ENCODE measurements around the gene CSTPP1. TPM values are rescaled to one million over a fixed set of nuclear protein-coding genes. Genes with fewer than 3 reads are reported as not detected.

The CSTPP1 gene
- total RNA-seq, 3 donors from 2014 or later: 13.4 to 43.6 (median 30.5) TPM

- intact Hi-C loops (cut with DNase I; ENCODE audit: low total_unique reads): no loop called here
- no peak overlapping the region for H3K27ac ChIP-seq
- no peak for TF ChIP-seq CTCF (IDR thresholded peaks at IDR 0.05)
- no peak for TF ChIP-seq POLR2A (IDR thresholded peaks at IDR 0.05)
- no peak overlapping the region for H3K4me3 ChIP-seq
- no peaks in the 10 kb centered on the region for H3K27me3 ChIP-seq
- H3K4me1 ChIP-seq: no peaks in the 10 kb centered on the region
- no peaks in the 10 kb centered on the region for H3K9me3 ChIP-seq
- H3K36me3 ChIP-seq: no peaks in the 10 kb centered on the region
- no peak for DNase-seq (ENCODE audit: low spot score in 2 of 2)
Measured at GRCh38 chr11:47060807-47061206, 124.2 kb downstream of the CSTPP1 start.

- H3K9me3 ChIP-seq: no peaks in the 10 kb centered on the region
- DNase-seq (ENCODE audit: low spot score in 2 of 2): no peak
- TF ChIP-seq POLR2A (IDR thresholded peaks at IDR 0.05) (no peak), CTCF (IDR thresholded peaks at IDR 0.05) (no peak), POLR2AphosphoS5 (IDR thresholded peaks at IDR 0.05) (no peak)
- no peaks in the 10 kb centered on the region for H3K36me3 ChIP-seq
- H3K27ac ChIP-seq: no peak overlapping the region
- no peaks in the 10 kb centered on the region for H3K27me3 ChIP-seq
- intact Hi-C loops (cut with DNase I; ENCODE audit: low total_unique reads): no loop called here
- no peaks in the 10 kb centered on the region for H3K4me1 ChIP-seq
- no peak overlapping the region for H3K4me3 ChIP-seq
Measured at GRCh38 chr11:47061429-47062178, 125.0 kb downstream of the CSTPP1 start.

DNA sequence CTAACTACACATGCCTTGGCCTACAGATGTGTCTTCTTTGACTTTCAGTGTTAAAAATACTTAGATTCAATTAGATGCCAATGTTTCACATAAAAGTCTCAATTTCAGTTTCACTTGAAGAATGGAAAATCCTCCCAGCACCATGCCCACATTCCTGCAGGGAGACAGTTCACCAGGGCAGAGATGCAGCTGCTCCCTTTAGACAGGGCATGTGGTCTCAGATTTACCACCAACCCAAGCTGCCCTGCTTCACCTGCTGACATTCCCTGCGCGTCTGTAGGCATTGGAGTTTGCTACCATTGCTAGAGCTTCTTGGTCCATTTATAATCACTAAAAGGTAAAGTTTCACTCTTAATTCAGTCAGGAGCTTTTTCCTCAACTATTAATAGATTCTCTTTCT, 126.2 kb downstream of the CSTPP1 start:
- no peak overlapping the region for H3K4me3 ChIP-seq
- TF ChIP-seq POLR2AphosphoS5 (IDR thresholded peaks at IDR 0.05) (no peak), POLR2A (IDR thresholded peaks at IDR 0.05) (no peak), CTCF (IDR thresholded peaks at IDR 0.05) (no peak)
- no peaks in the 10 kb centered on the region for H3K27me3 ChIP-seq
- no peak for DNase-seq (ENCODE audit: low spot score in 2 of 2)
- no peaks in the 10 kb centered on the region for H3K4me1 ChIP-seq
- no peaks in the 10 kb centered on the region for H3K9me3 ChIP-seq
- intact Hi-C loops (cut with DNase I; ENCODE audit: low total_unique reads): no loop called here
- no peak overlapping the region for H3K27ac ChIP-seq
- no peaks in the 10 kb centered on the region for H3K36me3 ChIP-seq

DNA sequence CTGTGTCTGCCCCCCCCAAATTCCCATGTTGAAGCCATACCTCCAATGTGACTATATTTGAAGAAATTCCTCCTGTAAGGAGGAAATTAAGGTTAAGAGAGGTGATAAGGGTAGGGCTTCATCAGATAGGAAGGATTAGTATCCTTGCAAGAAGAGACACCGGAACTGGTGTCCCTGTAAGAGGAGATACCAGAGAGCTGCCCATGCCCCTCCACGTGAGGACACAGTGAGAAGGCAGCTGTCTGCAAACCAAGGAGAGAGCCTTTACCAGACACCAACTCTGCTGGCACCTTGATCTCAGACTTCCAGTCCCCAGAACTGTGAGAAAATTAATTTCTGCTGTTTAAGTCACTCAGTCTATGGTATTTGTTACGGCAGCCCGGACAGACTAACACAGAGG, 130.8 kb downstream of the CSTPP1 start:
- TF ChIP-seq POLR2A (IDR thresholded peaks at IDR 0.05) (no peak), POLR2AphosphoS5 (IDR thresholded peaks at IDR 0.05) (no peak), CTCF (IDR thresholded peaks at IDR 0.05) (no peak)

DNA sequence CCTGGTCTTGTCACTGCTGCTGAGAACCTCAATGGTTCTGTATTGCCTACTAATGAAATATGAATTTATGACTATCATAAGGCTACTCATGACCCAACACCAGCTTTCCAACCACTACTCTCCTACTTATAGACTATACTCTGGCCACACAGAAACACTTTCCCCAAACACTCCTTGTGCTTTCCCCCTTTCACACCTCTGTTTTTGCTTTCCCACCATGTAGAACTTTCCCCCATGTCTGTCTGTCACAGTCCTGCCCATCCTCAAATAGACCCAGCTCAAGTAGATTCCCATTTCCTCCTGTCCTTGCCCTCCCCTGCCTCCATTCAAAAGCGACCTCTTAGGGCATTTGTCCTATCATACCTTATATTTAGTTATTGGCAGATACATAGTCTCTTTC, 134.2 kb downstream of the CSTPP1 start:
- intact Hi-C loops (cut with DNase I; ENCODE audit: low total_unique reads): no loop called here
- Histone ChIP-seq H3K36me3 (no peaks in the 10 kb centered on the region), H3K27me3 (no peaks in the 10 kb centered on the region), H3K9me3 (no peaks in the 10 kb centered on the region), H3K27ac (no peak overlapping the region), H3K4me1 (no peaks in the 10 kb centered on the region), H3K4me3 (no peak overlapping the region)
- TF ChIP-seq CTCF (IDR thresholded peaks at IDR 0.05) (no peak), POLR2AphosphoS5 (IDR thresholded peaks at IDR 0.05) (no peak), POLR2A (IDR thresholded peaks at IDR 0.05) (no peak)
- no peak for DNase-seq (ENCODE audit: low spot score in 2 of 2)

More for the DNA sequence above, 130.8 kb downstream of the CSTPP1 start:
- intact Hi-C loops (cut with DNase I; ENCODE audit: low total_unique reads): no loop called here
- Histone ChIP-seq H3K27ac (no peak overlapping the region), H3K4me1 (no peaks in the 10 kb centered on the region), H3K9me3 (no peaks in the 10 kb centered on the region), H3K4me3 (no peak overlapping the region), H3K36me3 (no peaks in the 10 kb centered on the region), H3K27me3 (no peaks in the 10 kb centered on the region)
- no peak for DNase-seq (ENCODE audit: low spot score in 2 of 2)
